H1 (cell line): ENCODE data around the gene PRDX5. TPM values are rescaled to one million over a fixed set of nuclear protein-coding genes. Genes with fewer than 3 reads are reported as not detected.

Experiments used
- RNF2 ChIP-seq: fragments of 200-900, 300-1000 bp; sonication (generic); IDR thresholded peaks from 2 replicates; pipeline ENCODE4 v1.7.1; 2016; ENCODE audit warnings: borderline replicate concordance, low read depth, mild to moderate bottlenecking, antibody characterized with exemption, low read length; ENCODE audit not compliant: poor library complexity, severe bottlenecking; ENCODE audit errors: missing control alignments
- polyA plus RNA-seq, 7 experiments: library from polyadenylated mRNA; depleted of rRNA in 3 of 7; stranded (reverse) in 5 of 7; unstranded in 2 of 7; fragments of >200 nt in 5 of 7; fragments of 200-250 nt in 2 of 7; gene quantifications; 1 replicate in 5 of 7; 2 replicates in 1 of 7; 4 replicates in 1 of 7; pipeline versions ENCODE4 v1.2.1 to v1.2.3, GENCODE V29; 2011 to 2013; ENCODE audit warnings: missing spikeins in 2 of 7, mixed read lengths in 2 of 7
- total RNA-seq: library from RNA; stranded (reverse); fragmentation: NEBNext Ultra II Directional; extraction: Animal tissue kit (Norgen Biotek cat#: 25700); gene quantifications from 2 replicates; pipeline ENCODE4 v1.2.1, GENCODE V29; 2021

PRDX5 gene
- total and polyA plus RNA-seq, 2 of the 8 experiments (the other 6 are each of a cell fraction or from before 2014, with no cell fraction given) = 201 to 582 TPM

DNA sequence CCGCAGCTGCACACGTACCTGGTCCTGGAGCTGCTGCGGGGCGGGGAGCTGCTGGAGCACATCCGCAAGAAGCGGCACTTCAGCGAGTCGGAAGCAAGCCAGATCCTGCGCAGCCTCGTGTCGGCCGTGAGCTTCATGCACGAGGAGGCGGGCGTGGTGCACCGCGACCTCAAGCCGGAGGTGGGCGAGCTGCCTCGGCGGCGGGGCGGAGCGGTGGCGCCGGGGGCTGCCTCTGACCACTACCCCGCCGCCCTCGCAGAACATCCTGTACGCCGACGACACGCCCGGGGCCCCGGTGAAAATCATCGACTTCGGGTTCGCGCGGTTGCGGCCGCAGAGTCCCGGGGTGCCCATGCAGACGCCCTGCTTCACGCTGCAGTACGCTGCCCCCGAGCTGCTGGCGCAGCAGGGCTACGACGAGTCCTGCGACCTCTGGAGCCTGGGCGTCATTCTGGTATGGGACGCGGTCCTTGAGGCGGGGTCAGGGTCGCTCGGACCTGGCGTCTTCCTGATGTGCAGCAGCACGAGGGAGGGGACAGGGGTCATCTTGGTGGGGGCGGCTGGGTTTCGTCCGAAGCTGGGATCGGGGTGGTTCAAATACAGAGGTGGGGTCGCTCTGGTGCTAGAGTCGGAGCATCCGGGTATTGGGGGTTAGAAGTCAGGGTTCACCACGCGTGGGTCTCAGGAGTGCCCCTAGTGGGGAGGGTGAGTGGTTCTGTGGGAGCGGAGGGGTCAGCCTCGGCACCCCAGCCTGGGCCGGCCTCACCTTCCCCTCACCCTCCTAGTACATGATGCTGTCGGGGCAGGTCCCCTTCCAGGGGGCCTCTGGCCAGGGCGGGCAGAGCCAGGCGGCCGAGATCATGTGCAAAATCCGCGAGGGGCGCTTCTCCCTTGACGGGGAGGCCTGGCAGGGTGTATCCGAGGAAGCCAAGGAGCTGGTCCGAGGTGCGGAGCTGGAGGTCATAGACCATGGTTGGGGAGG, 51.8 kb downstream of the PRDX5 start (continued):
- TF ChIP-seq RNF2 = no peak
- TF ChIP-seq, all 59 proteins: peak for 2
